MCF 10A (cell line): ENCODE results near the gene SERINC3. TPM values are rescaled to one million over a fixed set of nuclear protein-coding genes. Genes with fewer than 3 reads are reported as not detected.
A peak's percentile ranks its signal among the peaks of the same experiment; 100 is the strongest.

Source experiments
- BruUV-seq: library from RNA; stranded (reverse); fragments of 400-500 nt; replicated peaks from 2 replicates; lab custom pipeline; 2021; lab: Mats Ljungman, UMichigan
- CTCF ChIA-PET: fragments of 300-600 bp; sonication (Branson Sonifier 250); formaldehyde crosslinking; extraction: SDS; loops from one replicate; lab custom pipeline; 2021; ENCODE audit warnings: antibody characterized with exemption, inconsistent platforms; lab: Yijun Ruan, JAX
- POLR2A ChIA-PET: fragments of 300-600, 350-650 bp; sonication (Branson Sonifier 250); formaldehyde crosslinking; extraction: SDS; loops from one replicate; lab custom pipeline; 2020; ENCODE audit warnings: antibody characterized with exemption, inconsistent platforms; lab: Yijun Ruan, JAX
- DNase-seq: peaks from one replicate; pipeline ENCODE4 v3.0.0-alpha.2; 2018; ENCODE audit not compliant: unreplicated experiment
- H3K27ac Mint-ChIP-seq: one replicate; pipeline ENCODE4 v1.8.0; 2022; ENCODE audit warnings: mild to moderate bottlenecking, low read depth, mixed read lengths; ENCODE audit not compliant: unreplicated experiment
- H3K27me3 Mint-ChIP-seq: one replicate; pipeline ENCODE4 v1.8.0; 2022; ENCODE audit warnings: mixed read lengths; ENCODE audit not compliant: insufficient read depth, unreplicated experiment
- H3K36me3 Mint-ChIP-seq: one replicate; pipeline ENCODE4 v1.8.0; 2022; ENCODE audit warnings: mild to moderate bottlenecking, moderate library complexity, mixed read lengths; ENCODE audit not compliant: insufficient read depth, unreplicated experiment
- H3K4me1 Mint-ChIP-seq: one replicate; pipeline ENCODE4 v1.8.0; 2022; ENCODE audit warnings: mixed read lengths; ENCODE audit not compliant: insufficient read depth, unreplicated experiment
- H3K4me3 Mint-ChIP-seq: one replicate; pipeline ENCODE4 v1.8.0; 2022; ENCODE audit warnings: mild to moderate bottlenecking, moderate library complexity, mixed read lengths; ENCODE audit not compliant: unreplicated experiment
- H3K9me3 Mint-ChIP-seq: one replicate; pipeline ENCODE4 v1.8.0; 2022; ENCODE audit warnings: mixed read lengths; ENCODE audit not compliant: unreplicated experiment
- intact Hi-C: fragments of 100-400 bp; cut with micrococcal nuclease; formaldehyde crosslinking; loops from 2 replicates; pipeline ENCODE4 v1.14.1; 2022
- total RNA-seq: library from RNA; stranded (reverse); gene quantifications from 2 replicates; pipeline ENCODE4 v1.2.3, GENCODE V29; 2022
- TF ChIP-seq, protein P1 (sequence below): fragments of 200-600 bp; IDR thresholded peaks from one replicate; pipeline ENCODE4 v1.8.0; 2022; ENCODE audit warnings: antibody characterized with exemption, mild to moderate bottlenecking; ENCODE audit not compliant: unreplicated experiment

Gene SERINC3
- total RNA-seq, 1 experiment from 2014 or later: 104 TPM

DNA sequence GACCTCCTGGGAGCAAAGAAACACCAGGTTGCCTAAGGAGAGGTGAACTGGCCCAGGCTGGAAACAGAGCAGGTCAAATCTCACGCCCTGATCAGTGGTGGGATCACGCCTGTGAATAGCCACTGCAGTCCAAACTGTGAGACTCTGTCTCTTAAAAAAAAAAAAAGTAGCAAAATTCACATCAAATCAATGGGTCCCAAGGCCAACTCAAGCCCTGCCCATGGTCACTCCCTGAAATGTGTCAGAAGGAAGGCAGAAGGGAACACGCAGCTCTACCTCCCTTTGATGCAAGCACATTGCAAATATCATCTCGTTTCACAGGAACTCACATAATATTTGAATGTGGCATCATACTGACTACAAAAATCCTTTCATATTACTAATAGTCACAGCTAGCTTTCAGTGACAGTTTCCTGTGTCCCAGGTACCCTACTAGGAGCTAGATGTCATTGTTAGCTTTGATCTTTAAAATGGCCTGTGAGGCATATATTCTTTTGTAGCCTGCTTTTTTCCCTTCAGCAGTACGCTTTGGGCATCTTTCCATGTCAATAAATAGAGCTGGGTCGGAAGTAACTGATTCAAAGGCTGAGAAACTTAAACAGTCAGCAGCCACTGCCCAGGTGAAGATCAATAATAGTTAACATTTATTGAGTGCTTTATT lies 60.6 kb downstream of the SERINC3 start:
- H3K4me3 Mint-ChIP-seq: no peak overlapping the region
- peaks cover 18% of the 10 kb centered on the region for H3K4me1 Mint-ChIP-seq
- intact Hi-C loops: loop anchor here (1.0 kb wide), 2 partner anchors 73 to 246 kb away; no protein-coding TSS in a partner anchor
- BruUV-seq: no TSS peak
- H3K27ac Mint-ChIP-seq: no peak overlapping the region
- no peaks in the 10 kb centered on the region for H3K36me3 Mint-ChIP-seq
- DNase-seq: no peak
- H3K27me3 Mint-ChIP-seq: no peaks in the 10 kb centered on the region
- H3K9me3 Mint-ChIP-seq: no peaks in the 10 kb centered on the region
- CTCF ChIA-PET: interaction anchor here (0.6 to 16.6 kb wide), 36 partner anchors 8 to 344 kb away, joined by 3 to 347 read pairs (median 5); partner anchors contain the start of genes FITM2 and TTPAL
- TF ChIP-seq, protein P1, sequence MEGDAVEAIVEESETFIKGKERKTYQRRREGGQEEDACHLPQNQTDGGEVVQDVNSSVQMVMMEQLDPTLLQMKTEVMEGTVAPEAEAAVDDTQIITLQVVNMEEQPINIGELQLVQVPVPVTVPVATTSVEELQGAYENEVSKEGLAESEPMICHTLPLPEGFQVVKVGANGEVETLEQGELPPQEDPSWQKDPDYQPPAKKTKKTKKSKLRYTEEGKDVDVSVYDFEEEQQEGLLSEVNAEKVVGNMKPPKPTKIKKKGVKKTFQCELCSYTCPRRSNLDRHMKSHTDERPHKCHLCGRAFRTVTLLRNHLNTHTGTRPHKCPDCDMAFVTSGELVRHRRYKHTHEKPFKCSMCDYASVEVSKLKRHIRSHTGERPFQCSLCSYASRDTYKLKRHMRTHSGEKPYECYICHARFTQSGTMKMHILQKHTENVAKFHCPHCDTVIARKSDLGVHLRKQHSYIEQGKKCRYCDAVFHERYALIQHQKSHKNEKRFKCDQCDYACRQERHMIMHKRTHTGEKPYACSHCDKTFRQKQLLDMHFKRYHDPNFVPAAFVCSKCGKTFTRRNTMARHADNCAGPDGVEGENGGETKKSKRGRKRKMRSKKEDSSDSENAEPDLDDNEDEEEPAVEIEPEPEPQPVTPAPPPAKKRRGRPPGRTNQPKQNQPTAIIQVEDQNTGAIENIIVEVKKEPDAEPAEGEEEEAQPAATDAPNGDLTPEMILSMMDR: no peak
- POLR2A ChIA-PET: interaction anchor here (0.5 to 2.4 kb wide), 10 partner anchors 10 to 248 kb away, joined by 3 to 12 read pairs (median 4); partner anchors contain the start of gene TTPAL

DNA sequence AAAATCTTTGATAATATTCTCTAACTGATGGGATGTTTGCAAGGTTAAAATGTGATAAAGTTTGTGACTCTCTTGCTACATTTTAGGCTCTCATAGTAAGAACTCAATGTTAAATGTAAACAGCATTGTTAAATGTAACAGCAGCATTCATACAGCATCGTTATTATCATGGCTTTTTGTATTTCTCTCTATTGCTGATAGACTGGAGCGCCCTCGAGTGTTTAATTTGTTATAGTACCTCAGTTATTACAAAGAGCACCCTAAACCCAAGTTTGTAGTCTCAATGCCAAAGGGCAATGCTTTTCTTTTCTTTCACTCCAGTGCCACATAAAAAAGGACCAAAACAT lies 61.1 kb downstream of the SERINC3 start:
- Mint-ChIP-seq H3K27ac (no peak overlapping the region), H3K4me3 (no peak overlapping the region), H3K9me3 (no peaks in the 10 kb centered on the region), H3K27me3 (no peaks in the 10 kb centered on the region), H3K36me3 (no peaks in the 10 kb centered on the region), H3K4me1 (peaks cover 13% of the 10 kb centered on the region)
- intact Hi-C loops: loop anchor here (1.0 kb wide), 2 partner anchors 72 to 245 kb away; no protein-coding TSS in a partner anchor
- TF ChIP-seq, protein P1: peak; percentile 66
- ChIA-PET CTCF (interaction anchor here (0.8 to 16.6 kb wide), 22 partner anchors 9 to 344 kb away, joined by 3 to 347 read pairs (median 8); partner anchors contain the start of gene FITM2), POLR2A (interaction anchor here (0.6 to 3.3 kb wide), 12 partner anchors 10 to 247 kb away, joined by 3 to 17 read pairs (median 6); partner anchors contain the start of gene TTPAL)
- DNase-seq: peak; percentile 64
- no TSS peak for BruUV-seq

DNA sequence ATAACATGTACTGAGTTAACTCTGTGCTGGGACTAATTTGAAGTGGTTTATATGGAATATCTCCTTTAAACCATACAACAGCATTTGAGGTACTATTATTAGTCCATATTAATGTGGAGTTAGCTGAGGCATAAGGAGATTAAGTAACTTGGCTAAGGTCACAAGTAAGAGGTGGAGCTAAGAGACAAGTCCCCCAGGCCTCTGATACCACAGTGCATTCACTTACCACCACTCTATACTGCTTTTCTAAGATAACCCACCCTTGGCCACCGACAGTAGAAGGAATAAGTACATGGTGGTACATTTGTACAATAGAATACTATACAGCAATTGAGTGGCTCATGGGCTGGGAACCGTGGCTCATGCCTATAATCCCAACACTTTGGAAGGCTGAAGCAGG lies 62.6 kb downstream of the SERINC3 start:
- Mint-ChIP-seq H3K4me1 (no peaks in the 10 kb centered on the region), H3K27ac (no peak overlapping the region), H3K9me3 (no peaks in the 10 kb centered on the region), H3K36me3 (no peaks in the 10 kb centered on the region), H3K27me3 (no peaks in the 10 kb centered on the region), H3K4me3 (no peak overlapping the region)
- ChIA-PET POLR2A (interaction anchor here (0.9 to 3.3 kb wide), 6 partner anchors 9 to 70 kb away, joined by 3 to 17 read pairs (median 6); no protein-coding TSS in a partner anchor), CTCF (interaction anchor here (0.7 to 8.4 kb wide), 16 partner anchors 9 to 243 kb away, joined by 3 to 143 read pairs (median 6); partner anchors contain the start of gene TTPAL)
- TF ChIP-seq, protein P1: no peak
- BruUV-seq: no TSS peak
- intact Hi-C loops: no loop called here
- no peak for DNase-seq

DNA sequence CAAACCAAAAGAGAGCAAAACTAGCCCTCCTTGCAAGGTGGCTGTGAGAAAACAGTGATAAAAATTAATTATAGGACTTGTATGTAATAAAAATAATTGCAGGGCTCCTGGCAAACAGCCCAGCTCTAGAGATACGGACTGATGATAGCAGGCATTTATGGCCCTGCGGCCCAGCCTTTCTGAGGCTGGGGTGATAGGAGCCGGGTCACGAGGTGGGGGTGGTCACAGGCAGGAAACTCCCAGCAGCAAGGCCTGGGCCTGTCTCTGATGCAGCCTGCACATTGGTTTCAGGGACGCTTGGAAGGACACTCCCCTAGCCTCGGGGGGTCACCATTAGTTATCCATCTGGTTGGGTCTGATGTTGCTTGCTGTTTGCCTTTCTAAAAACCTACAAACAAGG lies 64.9 kb downstream of the SERINC3 start:
- ChIA-PET POLR2A (interaction anchor here (0.8 to 0.9 kb wide), 2 partner anchors 18 to 245 kb away, joined by 3 to 4 read pairs; partner anchors contain the start of gene TTPAL), CTCF (interaction anchor here (0.6 to 8.4 kb wide), 7 partner anchors 14 to 241 kb away, joined by 3 to 132 read pairs (median 4); partner anchors contain the start of gene FITM2)
- BruUV-seq: no TSS peak
- Mint-ChIP-seq H3K4me3 (no peak overlapping the region), H3K27me3 (no peaks in the 10 kb centered on the region), H3K9me3 (no peaks in the 10 kb centered on the region), H3K4me1 (no peaks in the 10 kb centered on the region), H3K36me3 (no peaks in the 10 kb centered on the region), H3K27ac (no peak overlapping the region)
- intact Hi-C loops: no loop called here
- TF ChIP-seq, protein P1: no peak
- no peak for DNase-seq
